Islet precursor cell (in vitro differentiated cells): ENCODE results near the gene PIGK.

Experiments used
- DNase-seq: peaks from one replicate; pipeline ENCODE4 v3.0.0-alpha.2; 2018

The PIGK gene

GRCh38 chr1:77089756-77090155 lies 129.5 kb downstream of the PIGK start:
- DNase-seq: no peak

- DNase-seq: no peak
Observed at GRCh38 chr1:77085109-77085508, 134.1 kb downstream of the PIGK start.

- no peak for DNase-seq
Observed at GRCh38 chr1:77084457-77084856, 134.8 kb downstream of the PIGK start.

- DNase-seq: no peak
Observed at GRCh38 chr1:77081834-77082233, 137.4 kb downstream of the PIGK start.

- no peak for DNase-seq
Observed at GRCh38 chr1:77076759-77077158, 142.5 kb downstream of the PIGK start.

- DNase-seq: peak; percentile 66
Observed at GRCh38 chr1:77068013-77068412, 151.2 kb downstream of the PIGK start.

GRCh38 chr1:77065693-77066342 lies 153.4 kb downstream of the PIGK start:
- DNase-seq: no peak

GRCh38 chr1:77064246-77064645 lies 155.0 kb downstream of the PIGK start:
- no peak for DNase-seq

- no peak for DNase-seq
Observed at GRCh38 chr1:77063118-77063517, 156.1 kb downstream of the PIGK start.

- DNase-seq: no peak
Observed at GRCh38 chr1:77061162-77061561, 158.1 kb downstream of the PIGK start.

- DNase-seq: peak; percentile 72
Observed at GRCh38 chr1:77060000-77060399, 159.2 kb downstream of the PIGK start.

GRCh38 chr1:77057994-77058585 lies 161.1 kb downstream of the PIGK start:
- DNase-seq: no peak

- no peak for DNase-seq
Observed at GRCh38 chr1:77056525-77056924, 162.7 kb downstream of the PIGK start.

GRCh38 chr1:77051425-77051824 lies 167.8 kb downstream of the PIGK start:
- no peak for DNase-seq

GRCh38 chr1:77048615-77049005 lies 170.6 kb downstream of the PIGK start:
- DNase-seq: no peak

GRCh38 chr1:77047978-77048614 lies 171.1 kb downstream of the PIGK start:
- DNase-seq: no peak

GRCh38 chr1:77047575-77047974 lies 171.7 kb downstream of the PIGK start:
- DNase-seq: no peak

GRCh38 chr1:77044133-77044849 lies 174.9 kb downstream of the PIGK start:
- no peak for DNase-seq

- no peak for DNase-seq
Observed at GRCh38 chr1:77040826-77041225, 178.4 kb downstream of the PIGK start.

GRCh38 chr1:77039739-77040138 lies 179.5 kb downstream of the PIGK start:
- no peak for DNase-seq

- no peak for DNase-seq
Observed at GRCh38 chr1:77039111-77039510, 180.1 kb downstream of the PIGK start.
